Measurements from ENCODE around the gene CHST3.

The CHST3 gene

GRCh38 chr10:71968553-71969474 lies 4.6 kb downstream of the CHST3 start:
- Histone ChIP-seq H3K9me3 (no peaks in the 10 kb centered on the region), H3K27ac (no peak overlapping the region), H3K36me3 (no peaks in the 10 kb centered on the region), H3K27me3 (peaks cover 56% of the 10 kb centered on the region), H3K4me1 (ENCODE audit: control insufficient read depth in 1 of 2, insufficient read depth in 1 of 2, low read depth in 1 of 2, low read length in 1 of 2) (peaks cover 0 to 4% of the 10 kb centered on the region in 2 experiments), H3K4me3 (ENCODE audit: low read depth in 1 of 2, low read length in 1 of 2) (no peak overlapping the region)
- TF ChIP-seq CTCF (IDR thresholded peaks at IDR 0.05), result no peak

- Histone ChIP-seq H3K27me3 (peaks cover 45% of the 10 kb centered on the region), H3K9me3 (no peaks in the 10 kb centered on the region), H3K4me1 (ENCODE audit: control insufficient read depth in 1 of 2, insufficient read depth in 1 of 2, low read depth in 1 of 2, low read length in 1 of 2) (no peaks in the 10 kb centered on the region), H3K27ac (no peak overlapping the region), H3K36me3 (no peaks in the 10 kb centered on the region), H3K4me3 (ENCODE audit: low read depth in 1 of 2, low read length in 1 of 2) (no peak overlapping the region)
- no peak for TF ChIP-seq CTCF (IDR thresholded peaks at IDR 0.05)
Measured at GRCh38 chr10:71969929-71970328, 5.7 kb downstream of the CHST3 start.

GRCh38 chr10:71970331-71970730 lies 6.1 kb downstream of the CHST3 start:
- H3K27me3 ChIP-seq, result peaks cover 40% of the 10 kb centered on the region
- H3K4me3 ChIP-seq (ENCODE audit: low read depth in 1 of 2, low read length in 1 of 2), result no peak overlapping the region

GRCh38 chr10:71970869-71971268 lies 6.7 kb downstream of the CHST3 start:
- no peak for TF ChIP-seq CTCF (IDR thresholded peaks at IDR 0.05)
- H3K27ac ChIP-seq, result no peak overlapping the region

More at GRCh38 chr10:71970331-71970730, 6.1 kb downstream of the CHST3 start:
- Histone ChIP-seq H3K27ac (no peak overlapping the region), H3K4me1 (ENCODE audit: control insufficient read depth in 1 of 2, insufficient read depth in 1 of 2, low read depth in 1 of 2, low read length in 1 of 2) (no peaks in the 10 kb centered on the region), H3K36me3 (no peaks in the 10 kb centered on the region), H3K9me3 (no peaks in the 10 kb centered on the region)
- no peak for TF ChIP-seq CTCF (IDR thresholded peaks at IDR 0.05)

GRCh38 chr10:71971311-71971731 lies 7.1 kb downstream of the CHST3 start:
- no peaks in the 10 kb centered on the region for H3K9me3 ChIP-seq
- TF ChIP-seq CTCF (IDR thresholded peaks at IDR 0.05), result no peak
- no peak overlapping the region for H3K4me3 ChIP-seq (ENCODE audit: low read depth in 1 of 2, low read length in 1 of 2)
- H3K27me3 ChIP-seq, result peaks cover 31% of the 10 kb centered on the region
- no peaks in the 10 kb centered on the region for H3K4me1 ChIP-seq (ENCODE audit: control insufficient read depth in 1 of 2, insufficient read depth in 1 of 2, low read depth in 1 of 2, low read length in 1 of 2)
- H3K27ac ChIP-seq, result no peak overlapping the region
- H3K36me3 ChIP-seq, result no peaks in the 10 kb centered on the region

More at GRCh38 chr10:71970869-71971268, 6.7 kb downstream of the CHST3 start:
- Histone ChIP-seq H3K36me3 (no peaks in the 10 kb centered on the region), H3K27me3 (peaks cover 35% of the 10 kb centered on the region), H3K4me1 (ENCODE audit: control insufficient read depth in 1 of 2, insufficient read depth in 1 of 2, low read depth in 1 of 2, low read length in 1 of 2) (no peaks in the 10 kb centered on the region), H3K4me3 (ENCODE audit: low read depth in 1 of 2, low read length in 1 of 2) (no peak overlapping the region), H3K9me3 (no peaks in the 10 kb centered on the region)

Data from neutrophil (primary cell).